Lung (tissue), 12 donors: ENCODE data around the gene TNNT3. TPM values are rescaled to one million over a fixed set of nuclear protein-coding genes. Genes with fewer than 3 reads are reported as not detected.

ENCODE experiments used
- ATAC-seq: fragments of 200-7000 bp; cut with Tn5 transposase; one replicate; pipeline ENCODE4 v1.9.1; 2020; ENCODE audit warnings: moderate number of reproducible peaks; ENCODE audit not compliant: insufficient read depth, low FRiP score
- DNase-seq, 3 donors: peaks; one replicate each; pipeline ENCODE4 v3.0.0-alpha.2; 2013 to 2017
- H3K27ac ChIP-seq, 2 donors: one replicate each; pipeline ENCODE4 v1.5.1; 2013; ENCODE audit warnings: mild to moderate bottlenecking in 2 of 2, moderate library complexity in 2 of 2, control low read depth in 1 of 2, inconsistent platforms in 1 of 2, low read depth in 1 of 2, low read length in 1 of 2
- H3K27me3 ChIP-seq, 3 donors: one replicate each; pipeline ENCODE4 v1.5.1; 2013; ENCODE audit warnings: low read length in 2 of 3; ENCODE audit not compliant: control insufficient read depth in 3 of 3, insufficient read depth in 3 of 3
- H3K36me3 ChIP-seq, 4 donors: one replicate each; pipeline ENCODE4 v1.5.1; 2013; ENCODE audit warnings: low read length in 4 of 4, mild to moderate bottlenecking in 1 of 4, moderate library complexity in 1 of 4; ENCODE audit not compliant: control insufficient read depth in 4 of 4, insufficient read depth in 4 of 4
- H3K4me1 ChIP-seq, 5 donors: one replicate each; pipeline ENCODE4 v1.5.1; 2013; ENCODE audit warnings: low read length in 5 of 5, mild to moderate bottlenecking in 2 of 5, moderate library complexity in 1 of 5; ENCODE audit not compliant: control insufficient read depth in 5 of 5, insufficient read depth in 5 of 5
- H3K4me3 ChIP-seq: one replicate; pipeline ENCODE4 v1.5.1; 2013; ENCODE audit warnings: mild to moderate bottlenecking, control low read depth, moderate library complexity
- H3K9ac ChIP-seq, 2 donors: one replicate each; pipeline ENCODE4 v1.5.1; 2013; ENCODE audit warnings: low read length in 2 of 2, control low read depth in 1 of 2; ENCODE audit not compliant: insufficient read depth in 1 of 2
- H3K9me3 ChIP-seq, 4 donors: one replicate each; pipeline ENCODE4 v1.5.1; 2013; ENCODE audit warnings: low read length in 3 of 4, mild to moderate bottlenecking in 1 of 4, moderate library complexity in 1 of 4; ENCODE audit not compliant: control insufficient read depth in 4 of 4, insufficient read depth in 3 of 4
- CTCF ChIP-seq: IDR thresholded peaks from 2 replicates; pipeline ENCODE4 v1.5.1; 2012; ENCODE audit warnings: mild to moderate bottlenecking; ENCODE audit errors: control extremely low read depth, extremely low read depth
- WGBS, 2 donors: extraction: QIAGEN DNeasy Blood & Tissue Kit; methylation state at CpG; one replicate each; pipeline ENCODE4 v1.1.7; 2013; 5-methylcytosine and 5-hydroxymethylcytosine counted together
- polyA plus RNA-seq, 2 donors: library from polyadenylated mRNA; stranded (reverse); fragments of 200-250 nt; gene quantifications; one replicate each; pipeline ENCODE4 v1.2.1, GENCODE V29; 2013
- total RNA-seq, 2 donors: library from RNA; depleted of rRNA in 1 of 2; stranded (reverse); fragments of >200 nt in 1 of 2; gene quantifications; one replicate each; pipeline ENCODE4 v1.2.1, GENCODE V29; 2014 to 2021
- donor health status: control.
- donor health status: control.
- donor health status: Bipolar disorder and iron deficiency.
- donor health status: healthy.
- donor health status: DM: yes; HTN: yes; CAD: no.

TNNT3 gene
- total and polyA plus RNA-seq, 4 donors = 1.6 to 8.0 (median 5.1) TPM

- TF ChIP-seq CTCF = no peak
- no peaks in the 10 kb centered on the region for H3K36me3 ChIP-seq
- H3K27me3 ChIP-seq = peaks cover 0 to 2% (median 0%) of the 10 kb centered on the region in 3 donors
- DNase-seq (no peak), ATAC-seq (no peak)
- H3K9me3 ChIP-seq = no peaks in the 10 kb centered on the region
- H3K4me3 ChIP-seq = no peak overlapping the region
- 54 to 73% methylated on average over 15 of the region's 15 CpGs for WGBS, 2 donors
- peaks cover 0 to 7% (median 3%) of the 10 kb centered on the region in 5 donors for H3K4me1 ChIP-seq
- no peak overlapping the region for H3K9ac ChIP-seq
- H3K27ac ChIP-seq = no peak overlapping the region
Measured at GRCh38 chr11:1943576-1943975, 24.1 kb downstream of the TNNT3 start.

GRCh38 chr11:1943977-1944376 lies 24.5 kb downstream of the TNNT3 start:
- H3K27ac ChIP-seq = no peak overlapping the region
- DNase-seq = peak in 1 of 3 donors; percentile 32
- 52 to 66% methylated on average over 9 of the region's 9 CpGs for whole genome bisulfite sequencing, 2 donors
- H3K4me3 ChIP-seq = no peak overlapping the region
- H3K4me1 ChIP-seq = peaks cover 0 to 3% (median 2%) of the 10 kb centered on the region in 5 donors
- no peaks in the 10 kb centered on the region for H3K36me3 ChIP-seq
- TF ChIP-seq CTCF = no peak
- H3K9ac ChIP-seq = no peak overlapping the region
- H3K9me3 ChIP-seq = no peaks in the 10 kb centered on the region
- no peaks in the 10 kb centered on the region for H3K27me3 ChIP-seq
- ATAC-seq = no peak

- ATAC-seq (peak; percentile 71), DNase-seq (no peak)
- Histone ChIP-seq H3K9me3 (no peaks in the 10 kb centered on the region), H3K9ac (no peak within 1 kb of the TSS), H3K27ac (no peak within 1 kb of the TSS), H3K4me1 (no peaks in the 10 kb centered on the region), H3K27me3 (no peaks in the 10 kb centered on the region), H3K36me3 (no peaks in the 10 kb centered on the region), H3K4me3 (no peak within 1 kb of the TSS)
- WGBS, 2 donors = no CpG with 5 or more reads among the region's 85 CpGs
- no peak for TF ChIP-seq CTCF
Measured at GRCh38 chr11:1946812-1947484, 27.4 kb downstream of the TNNT3 start, which contains the start of gene MRPL23. MRPL23 (plus strand) TSS chr11:1947332; CDS start chr11:1947363, 31 bp downstream.
